ENCODE data around the gene ENAH. TPM values are rescaled to one million over a fixed set of nuclear protein-coding genes. Genes with fewer than 3 reads are reported as not detected.

Gene ENAH
- total RNA-seq, 2 experiments from 2014 or later: not detected

DNA sequence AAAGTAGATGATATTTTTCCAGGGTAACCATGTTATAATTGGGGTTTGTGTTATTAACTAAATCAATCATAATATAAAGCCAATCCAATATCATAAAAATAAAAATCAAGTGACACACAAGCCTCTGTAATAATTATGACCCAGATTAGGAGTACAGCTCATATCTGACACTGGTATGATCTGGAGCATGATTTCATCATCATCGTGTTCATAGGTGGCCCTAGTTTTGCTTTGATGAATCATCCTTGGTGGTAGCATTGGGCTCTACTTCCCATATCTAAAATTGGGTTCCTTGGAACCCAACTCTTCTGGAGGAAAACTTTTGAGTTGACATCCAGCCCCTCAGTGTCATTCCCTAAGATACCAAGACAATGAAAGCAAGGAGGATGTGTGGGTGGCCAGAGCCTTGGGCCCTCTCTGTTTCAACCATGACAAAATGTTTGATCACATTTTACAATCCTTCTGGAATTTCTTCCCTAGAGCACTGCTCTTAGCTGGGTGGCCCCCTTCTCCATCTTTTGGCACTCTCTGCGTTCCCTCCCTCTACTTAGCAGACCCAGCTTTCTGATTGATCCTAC is 37.0 kb upstream of the ENAH start:
- Mint-ChIP-seq H3K4me1 (no peaks in the 10 kb centered on the region), H3K36me3 (ENCODE audit: low read depth) (no peaks in the 10 kb centered on the region), H3K27me3 (peaks cover 5% of the 10 kb centered on the region), H3K27ac (no peak overlapping the region), H3K4me3 (no peak overlapping the region), H3K9me3 (no peaks in the 10 kb centered on the region)
- DNase-seq: no peak
- ChIA-PET POLR2A (no interaction called here), CTCF (no interaction called here)

DNA sequence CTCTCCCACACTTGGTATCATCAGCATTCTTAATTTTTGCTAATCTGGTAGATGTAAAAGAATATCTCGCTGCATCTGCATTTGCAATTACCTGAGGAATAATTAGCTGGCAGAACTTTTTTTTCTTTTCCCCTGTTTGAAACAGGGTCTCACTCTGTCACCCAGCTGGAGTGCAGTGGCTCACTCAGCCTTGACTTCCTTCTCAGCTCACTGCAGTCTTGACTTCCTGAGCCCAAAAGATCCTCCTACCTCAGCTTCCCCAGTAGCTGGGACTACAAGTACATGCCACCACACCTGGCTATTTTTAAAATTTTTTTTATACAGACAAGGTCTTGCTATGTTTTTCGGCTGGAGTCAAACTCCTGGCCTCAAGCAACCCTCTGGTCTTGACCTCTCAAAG is 35.4 kb upstream of the ENAH start:
- ChIA-PET POLR2A (no interaction called here), CTCF (interaction anchor here (0.7 kb wide), 1 partner anchor 246 kb away, joined by 3 read pairs; no protein-coding TSS in a partner anchor)
- no peaks in the 10 kb centered on the region for H3K4me1 Mint-ChIP-seq
- H3K36me3 Mint-ChIP-seq (ENCODE audit: low read depth): no peaks in the 10 kb centered on the region
- no peaks in the 10 kb centered on the region for H3K9me3 Mint-ChIP-seq
- no peak for DNase-seq
- no peak overlapping the region for H3K4me3 Mint-ChIP-seq
- H3K27ac Mint-ChIP-seq: no peak overlapping the region
- peaks cover 5% of the 10 kb centered on the region for H3K27me3 Mint-ChIP-seq

DNA sequence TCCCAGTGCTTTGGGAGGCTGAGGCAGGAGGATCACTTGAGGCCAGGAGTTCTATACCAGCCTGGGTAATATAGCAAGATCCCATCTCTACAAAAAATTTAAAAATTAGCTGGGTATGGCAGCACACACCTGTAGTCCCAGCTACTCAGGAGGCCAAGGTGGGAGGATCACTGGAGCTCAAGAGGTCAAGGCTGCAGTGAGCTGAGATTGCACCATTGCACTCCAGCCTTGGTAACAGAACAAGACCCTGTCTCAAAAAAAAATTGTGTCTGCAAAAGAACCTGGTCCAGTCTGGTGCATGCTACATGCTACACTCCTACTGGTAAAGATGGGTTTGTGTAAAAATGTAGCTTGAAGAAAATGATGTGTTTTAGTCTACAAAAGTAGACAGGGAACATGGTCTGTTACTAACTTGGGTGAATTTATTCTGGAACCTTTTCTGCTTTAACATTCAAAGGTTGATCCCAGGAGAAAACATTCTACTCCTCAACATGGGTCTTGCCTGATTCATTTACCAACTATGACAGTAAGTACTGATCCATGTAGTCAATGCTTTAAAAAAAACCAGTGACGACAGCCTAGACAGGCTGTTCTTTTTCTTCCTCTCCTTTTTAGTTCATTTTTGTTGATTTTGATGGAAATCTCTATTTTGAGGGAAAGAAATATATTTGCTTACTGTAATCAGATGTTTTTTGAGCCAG is 32.7 kb upstream of the ENAH start:
- DNase-seq: no peak
- H3K27ac Mint-ChIP-seq: no peak overlapping the region
- CTCF ChIA-PET: no interaction called here
- H3K9me3 Mint-ChIP-seq: no peaks in the 10 kb centered on the region
- peaks cover 13% of the 10 kb centered on the region for H3K27me3 Mint-ChIP-seq
- POLR2A ChIA-PET: no interaction called here
- no peaks in the 10 kb centered on the region for H3K36me3 Mint-ChIP-seq (ENCODE audit: low read depth)
- no peak overlapping the region for H3K4me3 Mint-ChIP-seq
- H3K4me1 Mint-ChIP-seq: no peaks in the 10 kb centered on the region

GRCh38 chr1:225684741-225685140 is 31.8 kb upstream of the ENAH start:
- CTCF ChIA-PET: no interaction called here
- DNase-seq: no peak
- no peaks in the 10 kb centered on the region for H3K36me3 Mint-ChIP-seq (ENCODE audit: low read depth)

GRCh38 chr1:225681231-225681630 is 28.3 kb upstream of the ENAH start:
- Mint-ChIP-seq H3K4me1 (no peaks in the 10 kb centered on the region), H3K27ac (no peak overlapping the region), H3K9me3 (no peaks in the 10 kb centered on the region), H3K36me3 (ENCODE audit: low read depth) (no peaks in the 10 kb centered on the region), H3K27me3 (peaks cover 35% of the 10 kb centered on the region), H3K4me3 (no peak overlapping the region)
- ChIA-PET POLR2A (no interaction called here), CTCF (no interaction called here)
- DNase-seq: no peak

More at GRCh38 chr1:225684741-225685140, 31.8 kb upstream of the ENAH start:
- Mint-ChIP-seq H3K4me3 (no peak overlapping the region), H3K27ac (no peak overlapping the region), H3K27me3 (peaks cover 19% of the 10 kb centered on the region), H3K9me3 (no peaks in the 10 kb centered on the region), H3K4me1 (no peaks in the 10 kb centered on the region)
- POLR2A ChIA-PET: no interaction called here

DNA sequence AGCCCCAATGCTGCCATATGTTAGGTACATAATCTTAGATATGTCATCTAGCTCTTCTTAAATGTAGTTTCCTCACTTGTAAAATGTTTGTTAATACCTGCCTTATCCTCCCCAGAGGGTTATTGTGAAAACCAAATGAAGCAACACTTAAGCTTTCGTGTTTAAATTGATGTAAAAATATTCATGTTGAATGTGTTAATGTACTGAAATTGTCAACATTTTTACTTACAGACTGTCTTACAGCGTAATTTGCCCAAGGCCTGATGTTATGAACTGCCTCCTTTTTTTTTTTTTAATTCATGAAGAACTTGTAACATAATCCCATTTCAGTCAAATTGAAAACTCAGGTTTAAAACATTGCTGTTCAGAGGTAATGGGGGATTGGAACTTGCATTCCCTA is 25.6 kb upstream of the ENAH start:
- Mint-ChIP-seq H3K27ac (no peak overlapping the region), H3K27me3 (peaks cover 48% of the 10 kb centered on the region), H3K36me3 (ENCODE audit: low read depth) (no peaks in the 10 kb centered on the region), H3K4me1 (no peaks in the 10 kb centered on the region), H3K9me3 (no peaks in the 10 kb centered on the region), H3K4me3 (no peak overlapping the region)
- CTCF ChIA-PET: no interaction called here
- DNase-seq: no peak
- POLR2A ChIA-PET: no interaction called here

DNA sequence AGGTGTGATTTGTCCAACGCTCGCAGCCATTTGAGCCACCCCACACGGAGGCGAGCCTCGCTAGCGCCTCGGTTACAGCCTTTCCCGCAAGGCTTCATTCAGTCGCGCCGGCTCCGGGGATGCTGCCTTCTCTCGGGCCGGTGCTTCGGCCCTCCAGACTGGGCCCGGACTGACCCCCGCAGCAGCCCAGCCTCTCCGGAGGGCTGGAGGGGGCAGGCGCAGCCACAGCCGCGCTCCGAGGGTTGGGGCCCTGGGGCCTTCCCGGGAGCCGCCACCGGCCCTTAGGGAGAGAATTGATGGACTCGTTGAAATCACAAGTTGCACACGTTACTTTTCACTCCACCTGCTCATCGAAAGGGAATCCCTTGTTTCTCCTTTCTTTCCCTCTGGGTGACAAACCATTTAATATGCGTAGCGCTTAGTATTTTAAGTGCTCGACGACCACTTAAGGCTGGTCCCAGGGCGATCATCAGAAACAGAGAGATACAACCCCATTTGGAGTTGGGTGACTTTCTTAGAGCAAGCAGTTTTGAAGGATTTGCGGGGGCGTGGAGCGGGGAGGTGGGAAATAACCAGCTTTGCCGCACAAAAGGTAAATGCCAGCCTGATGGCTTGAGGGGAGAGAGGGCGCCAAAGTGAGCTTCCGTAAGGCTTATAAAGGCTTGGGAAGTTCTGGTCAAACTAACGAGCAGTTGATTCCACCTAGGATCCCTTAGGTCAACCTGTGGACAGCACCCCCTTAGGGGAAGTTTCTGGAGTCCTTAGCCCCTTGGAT is 24.6 kb upstream of the ENAH start:
- CTCF ChIA-PET: no interaction called here
- Mint-ChIP-seq H3K9me3 (no peaks in the 10 kb centered on the region), H3K4me1 (no peaks in the 10 kb centered on the region), H3K27ac (no peak overlapping the region), H3K27me3 (peaks cover 45% of the 10 kb centered on the region), H3K4me3 (no peak overlapping the region), H3K36me3 (ENCODE audit: low read depth) (no peaks in the 10 kb centered on the region)
- no peak for DNase-seq
- POLR2A ChIA-PET: no interaction called here

DNA sequence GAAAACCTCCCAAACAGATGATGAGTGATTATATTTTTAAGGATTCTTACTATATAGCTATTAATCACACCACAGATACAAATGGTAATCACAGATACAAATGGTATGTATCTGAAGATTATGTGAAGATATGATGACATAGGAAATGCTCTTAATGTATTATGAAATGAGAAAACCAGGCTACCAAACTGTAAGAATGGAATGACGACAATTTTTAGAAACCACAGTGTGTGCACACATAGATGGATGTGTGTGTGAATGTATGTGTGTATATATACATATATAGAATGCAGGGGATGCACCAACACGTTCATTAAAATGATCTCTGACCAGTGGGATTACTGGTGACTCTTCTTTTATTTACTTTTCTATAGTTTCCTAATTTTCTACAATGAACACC is 21.5 kb upstream of the ENAH start:
- Mint-ChIP-seq H3K9me3 (no peaks in the 10 kb centered on the region), H3K4me3 (no peak overlapping the region), H3K27ac (no peak overlapping the region), H3K36me3 (ENCODE audit: low read depth) (no peaks in the 10 kb centered on the region), H3K4me1 (peaks cover 2% of the 10 kb centered on the region), H3K27me3 (peaks cover 36% of the 10 kb centered on the region)
- ChIA-PET POLR2A (no interaction called here), CTCF (no interaction called here)
- DNase-seq: no peak

DNA sequence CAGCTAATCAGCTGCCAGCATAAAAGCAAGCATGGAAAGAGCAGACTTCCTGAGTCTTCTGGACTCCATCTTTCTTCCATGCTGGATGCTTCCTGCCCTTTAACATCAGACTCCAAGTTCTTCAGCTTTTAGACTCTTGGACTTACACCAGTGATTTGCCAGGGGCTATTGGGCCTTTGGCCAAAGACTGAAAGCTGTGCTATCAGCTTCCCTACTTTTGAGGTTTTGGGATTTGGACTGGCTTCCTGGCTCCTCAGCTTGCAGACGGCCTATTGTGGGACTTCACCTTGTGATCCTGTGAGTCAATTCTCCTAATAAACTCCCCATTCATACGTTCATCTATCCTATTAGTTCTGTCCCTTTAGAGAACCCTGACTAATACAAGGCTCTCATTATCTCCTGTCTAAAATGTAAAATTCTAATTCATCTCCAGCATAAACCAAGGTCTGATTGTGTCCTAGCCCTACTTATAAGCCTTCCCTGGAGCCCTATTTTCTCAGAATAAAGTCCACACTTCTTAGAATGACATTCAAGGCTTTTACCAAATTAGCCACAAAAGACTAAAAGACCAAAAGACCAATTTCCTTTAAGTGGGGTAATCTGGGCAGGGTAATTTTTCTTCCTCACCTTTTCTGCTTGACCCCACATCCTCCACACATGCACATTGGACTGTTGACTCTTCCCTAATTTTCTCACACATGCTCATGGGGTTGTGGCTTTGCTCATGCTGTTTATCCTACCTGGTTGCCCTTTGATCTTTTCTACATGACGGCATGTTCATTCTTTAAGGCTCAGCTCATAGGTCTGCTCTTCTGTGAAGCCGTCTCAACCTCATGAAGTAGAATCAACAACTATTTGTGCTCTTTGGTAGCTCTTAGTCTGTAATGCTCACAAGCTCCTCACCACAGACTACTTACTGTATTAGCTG is 18.1 kb upstream of the ENAH start:
- H3K27me3 Mint-ChIP-seq: peaks cover 18% of the 10 kb centered on the region
- POLR2A ChIA-PET: no interaction called here
- H3K4me3 Mint-ChIP-seq: no peak overlapping the region
- CTCF ChIA-PET: no interaction called here
- H3K27ac Mint-ChIP-seq: no peak overlapping the region
- no peak for DNase-seq
- no peaks in the 10 kb centered on the region for H3K9me3 Mint-ChIP-seq
- peaks cover 2% of the 10 kb centered on the region for H3K4me1 Mint-ChIP-seq
- H3K36me3 Mint-ChIP-seq (ENCODE audit: low read depth): no peaks in the 10 kb centered on the region

DNA sequence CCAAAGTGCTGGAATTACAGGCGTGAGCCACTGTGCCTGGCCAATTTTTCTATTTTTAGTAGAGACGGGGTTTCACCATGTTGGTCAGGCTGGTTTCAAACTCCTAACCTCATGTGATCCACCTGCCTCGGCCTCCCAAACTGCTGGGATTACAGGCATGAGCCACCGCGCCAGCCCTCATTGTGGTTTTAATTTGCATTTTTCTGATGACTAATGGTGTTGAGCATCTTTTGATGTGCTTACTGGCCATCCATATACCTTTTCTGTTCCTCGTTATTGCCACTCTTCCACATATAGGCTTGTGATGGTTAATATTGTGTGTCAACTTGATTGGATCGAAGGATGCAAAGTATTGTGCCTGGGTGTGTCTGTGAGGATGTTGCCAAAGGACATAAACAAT is 17.4 kb upstream of the ENAH start:
- H3K4me1 Mint-ChIP-seq: peaks cover 2% of the 10 kb centered on the region
- H3K27ac Mint-ChIP-seq: no peak overlapping the region
- H3K36me3 Mint-ChIP-seq (ENCODE audit: low read depth): no peaks in the 10 kb centered on the region
- no peak overlapping the region for H3K4me3 Mint-ChIP-seq
- CTCF ChIA-PET: no interaction called here
- H3K27me3 Mint-ChIP-seq: peaks cover 12% of the 10 kb centered on the region
- POLR2A ChIA-PET: no interaction called here
- H3K9me3 Mint-ChIP-seq: no peaks in the 10 kb centered on the region
- no peak for DNase-seq

DNA sequence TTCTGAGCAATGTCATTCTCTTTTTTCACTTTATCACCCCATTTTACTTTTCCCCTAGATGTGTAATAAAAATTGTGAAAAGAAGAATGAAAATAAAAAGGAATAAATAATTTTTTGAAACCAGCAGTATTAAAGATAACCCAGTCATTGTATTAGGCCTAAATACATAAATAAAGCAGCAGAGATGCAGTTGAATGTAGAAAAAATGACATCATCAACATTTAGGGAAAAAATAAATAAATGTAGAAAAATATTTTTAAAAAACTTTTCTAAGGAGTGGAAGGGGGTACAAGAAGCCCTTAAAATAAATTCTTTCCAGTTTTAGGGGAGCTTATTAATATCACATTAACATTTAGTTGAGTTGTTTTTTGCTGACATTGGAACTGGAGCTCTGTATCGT is 15.3 kb upstream of the ENAH start:
- ChIA-PET CTCF (no interaction called here), POLR2A (no interaction called here)
- peaks cover 4% of the 10 kb centered on the region for H3K27me3 Mint-ChIP-seq
- H3K27ac Mint-ChIP-seq: no peak overlapping the region
- peaks cover 2% of the 10 kb centered on the region for H3K4me1 Mint-ChIP-seq
- H3K9me3 Mint-ChIP-seq: no peaks in the 10 kb centered on the region
- H3K36me3 Mint-ChIP-seq (ENCODE audit: low read depth): no peaks in the 10 kb centered on the region
- no peak overlapping the region for H3K4me3 Mint-ChIP-seq
- no peak for DNase-seq

DNA sequence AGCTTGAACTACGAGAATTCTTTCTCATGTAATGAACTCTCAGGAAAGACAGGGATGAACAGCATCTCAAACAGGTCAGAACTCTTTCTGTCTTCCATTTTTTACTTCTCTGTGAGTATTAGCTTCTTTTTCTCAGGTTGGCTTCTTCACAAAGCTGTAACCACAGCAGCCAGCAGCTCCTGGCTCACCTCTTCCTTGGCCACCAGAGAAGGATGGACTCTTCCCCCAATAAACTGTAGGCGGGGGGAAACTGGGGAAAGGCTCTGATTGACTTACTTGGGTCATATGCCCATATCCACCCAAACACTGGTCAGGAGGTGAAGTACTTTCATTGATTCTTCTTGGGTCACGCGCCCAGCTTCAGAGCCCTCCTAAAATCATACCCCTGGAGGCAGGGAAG is 14.4 kb upstream of the ENAH start:
- DNase-seq: no peak
- no peaks in the 10 kb centered on the region for H3K36me3 Mint-ChIP-seq (ENCODE audit: low read depth)
- H3K9me3 Mint-ChIP-seq: no peaks in the 10 kb centered on the region
- no peak overlapping the region for H3K27ac Mint-ChIP-seq
- POLR2A ChIA-PET: no interaction called here
- peaks cover 4% of the 10 kb centered on the region for H3K27me3 Mint-ChIP-seq
- H3K4me3 Mint-ChIP-seq: no peak overlapping the region
- H3K4me1 Mint-ChIP-seq: peaks cover 2% of the 10 kb centered on the region
- CTCF ChIA-PET: no interaction called here

DNA sequence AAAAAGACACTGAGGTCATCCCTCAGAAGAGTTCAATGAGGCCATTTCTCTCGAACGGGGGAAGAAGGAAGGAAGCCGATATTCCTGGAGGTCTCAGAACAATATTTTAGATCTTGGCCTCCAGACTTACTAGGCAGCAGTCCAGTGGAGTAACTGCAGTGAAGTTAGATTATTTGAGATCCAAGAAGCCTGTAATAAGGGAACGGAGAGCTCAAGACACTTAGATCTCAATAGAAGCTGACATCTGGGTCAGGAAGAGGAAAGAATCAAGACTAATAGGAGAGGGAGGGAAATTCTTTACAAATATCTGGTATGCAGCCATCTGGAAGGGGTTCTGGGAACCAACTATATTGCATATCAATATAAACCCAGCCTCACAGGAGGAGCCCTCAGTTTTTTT is 13.6 kb upstream of the ENAH start:
- Mint-ChIP-seq H3K36me3 (ENCODE audit: low read depth) (no peaks in the 10 kb centered on the region), H3K27ac (no peak overlapping the region), H3K4me3 (no peak overlapping the region), H3K27me3 (peaks cover 2% of the 10 kb centered on the region), H3K9me3 (no peaks in the 10 kb centered on the region), H3K4me1 (peaks cover 2% of the 10 kb centered on the region)
- POLR2A ChIA-PET: no interaction called here
- DNase-seq: no peak
- CTCF ChIA-PET: no interaction called here
